OCI-LY1 (cell line): ENCODE results near the gene PTPRN2.

Experiments used
- H2AFZ ChIP-seq: fragments of 200-600 bp; sonication (generic), shearing (Covaris generic); 2 replicates; pipeline ENCODE4 v1.6.0; 2014; ENCODE audit warnings: antibody characterized with exemption, mild to moderate bottlenecking, low read length
- H3F3A ChIP-seq: fragments of 200-600 bp; sonication (generic), shearing (Covaris generic); 2 replicates; pipeline ENCODE4 v1.6.0; 2014; ENCODE audit warnings: mild to moderate bottlenecking, antibody characterized with exemption, low read length, moderate library complexity; ENCODE audit not compliant: insufficient read depth
- H3K27ac ChIP-seq: fragments of 200-600 bp; sonication (generic); 2 replicates; pipeline ENCODE4 v1.5.1; 2014; ENCODE audit warnings: low read length, mixed run types, mild to moderate bottlenecking, low read depth; ENCODE audit not compliant: poor library complexity, severe bottlenecking
- H3K27me3 ChIP-seq: fragments of 200-600 bp; sonication (generic); 2 replicates; pipeline ENCODE4 v1.6.0; 2014; ENCODE audit warnings: antibody characterized with exemption, mild to moderate bottlenecking, low read length, moderate library complexity; ENCODE audit not compliant: insufficient read depth
- H3K36me3 ChIP-seq: fragments of 200-600 bp; sonication (generic); 2 replicates; pipeline ENCODE4 v1.6.1; 2014; ENCODE audit warnings: mild to moderate bottlenecking, antibody characterized with exemption, low read length, moderate library complexity, mixed read lengths; ENCODE audit not compliant: insufficient read depth
- H3K4me1 ChIP-seq: fragments of 200-600 bp; sonication (generic); 2 replicates; pipeline ENCODE4 v1.5.1; 2014; ENCODE audit warnings: mild to moderate bottlenecking, low read length, moderate library complexity; ENCODE audit not compliant: insufficient read depth, severe bottlenecking
- H3K4me2 ChIP-seq: fragments of 200-600 bp; sonication (generic), shearing (Covaris generic); 2 replicates; pipeline ENCODE4 v1.6.1; 2014; ENCODE audit warnings: low read length
- H3K4me3 ChIP-seq: fragments of 200-600 bp; sonication (generic); 2 replicates; pipeline ENCODE4 v1.5.1; 2014; ENCODE audit warnings: low read length, low read depth, mild to moderate bottlenecking, mixed read lengths; ENCODE audit not compliant: poor library complexity, severe bottlenecking
- H3K79me2 ChIP-seq: fragments of 200-600 bp; shearing (Covaris generic); 2 replicates; pipeline ENCODE4 v1.6.1; 2016; ENCODE audit warnings: mixed run types, low read length, mixed read lengths; ENCODE audit not compliant: insufficient read depth
- H3K9ac ChIP-seq: fragments of 200-600 bp; sonication (generic), shearing (Covaris generic); 2 replicates; pipeline ENCODE4 v1.6.1; 2014; ENCODE audit warnings: mild to moderate bottlenecking, low read length, mixed read lengths
- H3K9me2 ChIP-seq: fragments of 200-600 bp; sonication (generic), shearing (Covaris generic); 2 replicates; pipeline ENCODE4 v1.6.1; 2014; ENCODE audit warnings: low read depth, mild to moderate bottlenecking, low read length, mixed read lengths
- H3K9me3 ChIP-seq: fragments of 200-600 bp; shearing (Covaris generic); 2 replicates; pipeline ENCODE4 v1.6.1; 2014; ENCODE audit warnings: low read length, mixed read lengths
- H4K20me1 ChIP-seq: fragments of 200-600 bp; sonication (generic), shearing (Covaris generic); 2 replicates; pipeline ENCODE4 v1.6.0; 2016; ENCODE audit warnings: mild to moderate bottlenecking, low read length; ENCODE audit not compliant: insufficient read depth
- CTCF ChIP-seq: fragments of 200-600 bp; sonication (generic), shearing (Covaris generic); IDR thresholded peaks from 2 replicates; pipeline ENCODE4 v1.5.1; 2017; ENCODE audit warnings: mild to moderate bottlenecking, antibody characterized with exemption, low read length, moderate library complexity, mixed read lengths
- EZH2 ChIP-seq: fragments of 200-600 bp; sonication (generic), shearing (Covaris generic); IDR thresholded peaks from 2 replicates; pipeline ENCODE4 v1.8.0; 2017; ENCODE audit warnings: borderline replicate concordance, mixed run types, mild to moderate bottlenecking, antibody characterized with exemption, low read length, moderate library complexity, mixed read lengths

PTPRN2 gene

GRCh38 chr7:158087196-158087595, 500.4 kb downstream of the PTPRN2 start:
- H3K27me3 ChIP-seq = no peaks in the 10 kb centered on the region
- no peak overlapping the region for H3K4me3 ChIP-seq
- no peak overlapping the region for H3K9ac ChIP-seq
- H4K20me1 ChIP-seq = no peaks in the 10 kb centered on the region
- H3K9me3 ChIP-seq = no peaks in the 10 kb centered on the region
- H3K4me1 ChIP-seq = no peaks in the 10 kb centered on the region
- H3K27ac ChIP-seq = no peak overlapping the region
- H3F3A ChIP-seq = no peaks in the 10 kb centered on the region
- H3K9me2 ChIP-seq = no peaks in the 10 kb centered on the region
- H3K4me2 ChIP-seq = no peak overlapping the region
- H2AFZ ChIP-seq = no peak overlapping the region
- TF ChIP-seq EZH2 (no peak), CTCF (no peak)
- H3K79me2 ChIP-seq = no peaks in the 10 kb centered on the region
- no peaks in the 10 kb centered on the region for H3K36me3 ChIP-seq

- no peaks in the 10 kb centered on the region for H3K4me1 ChIP-seq
- H3K27me3 ChIP-seq = no peaks in the 10 kb centered on the region
- H3K4me3 ChIP-seq = no peak overlapping the region
- TF ChIP-seq CTCF (no peak), EZH2 (no peak)
- no peaks in the 10 kb centered on the region for H3K9me3 ChIP-seq
- no peak overlapping the region for H3K9ac ChIP-seq
- H3K27ac ChIP-seq = no peak overlapping the region
- no peaks in the 10 kb centered on the region for H3K79me2 ChIP-seq
- no peaks in the 10 kb centered on the region for H4K20me1 ChIP-seq
- no peak overlapping the region for H2AFZ ChIP-seq
- no peaks in the 10 kb centered on the region for H3K9me2 ChIP-seq
- no peak overlapping the region for H3K4me2 ChIP-seq
- no peaks in the 10 kb centered on the region for H3F3A ChIP-seq
- H3K36me3 ChIP-seq = no peaks in the 10 kb centered on the region
Observed at GRCh38 chr7:158085741-158086695, 501.6 kb downstream of the PTPRN2 start.

GRCh38 chr7:158084555-158084954, 503.1 kb downstream of the PTPRN2 start:
- Histone ChIP-seq H3K4me1 (no peaks in the 10 kb centered on the region), H3K27ac (no peak overlapping the region), H3K4me3 (no peak overlapping the region), H3K9me3 (no peaks in the 10 kb centered on the region), H3K9ac (no peak overlapping the region), H3F3A (no peaks in the 10 kb centered on the region), H3K79me2 (no peaks in the 10 kb centered on the region), H3K36me3 (no peaks in the 10 kb centered on the region), H3K27me3 (no peaks in the 10 kb centered on the region; the same call in 1 of the 2 replicates), H3K4me2 (no peak overlapping the region), H3K9me2 (no peaks in the 10 kb centered on the region), H4K20me1 (no peaks in the 10 kb centered on the region), H2AFZ (no peak overlapping the region)
- TF ChIP-seq EZH2 = no peak
- TF ChIP-seq CTCF = no peak
